K562 (cell line): Measurements from ENCODE around the gene PARS2.

Experiments
- POLR2AphosphoS5 ChIP-seq: IDR thresholded peaks from 2 replicates; pipeline ENCODE4 v1.6.1; 2011; ENCODE audit warnings: mild to moderate bottlenecking, low read depth, low read length, moderate library complexity; ENCODE audit not compliant: control insufficient read depth, insufficient read depth
- SMARCE1 ChIP-seq: fragments of 450-650 bp; IDR thresholded peaks from 2 replicates; pipeline ENCODE4 v1.7.1; 2016; ENCODE audit warnings: mild to moderate bottlenecking
- SNRNP70 ChIP-seq: fragments of 200-400 bp; formaldehyde crosslinking; optimal IDR thresholded peaks from 2 replicates; pipeline ENCODE3; 2017; ENCODE audit warnings: low read depth, low read length
- TF ChIP-seq, protein P1 (sequence below), 3 experiments: IDR thresholded peaks in 2 of 3; conservative IDR thresholded peaks in 1 of 3; 2 replicates each; pipeline ENCODE4 v1.5.1; 2011 to 2012; ENCODE audit warnings: low read length in 3 of 3, mild to moderate bottlenecking in 3 of 3, control low read depth in 2 of 3, improper control_type of control experiment in 1 of 3, inconsistent platforms in 1 of 3, low read depth in 1 of 3, mixed read lengths in 1 of 3, moderate library complexity in 1 of 3; ENCODE audit not compliant: insufficient read depth in 2 of 3

DNA sequence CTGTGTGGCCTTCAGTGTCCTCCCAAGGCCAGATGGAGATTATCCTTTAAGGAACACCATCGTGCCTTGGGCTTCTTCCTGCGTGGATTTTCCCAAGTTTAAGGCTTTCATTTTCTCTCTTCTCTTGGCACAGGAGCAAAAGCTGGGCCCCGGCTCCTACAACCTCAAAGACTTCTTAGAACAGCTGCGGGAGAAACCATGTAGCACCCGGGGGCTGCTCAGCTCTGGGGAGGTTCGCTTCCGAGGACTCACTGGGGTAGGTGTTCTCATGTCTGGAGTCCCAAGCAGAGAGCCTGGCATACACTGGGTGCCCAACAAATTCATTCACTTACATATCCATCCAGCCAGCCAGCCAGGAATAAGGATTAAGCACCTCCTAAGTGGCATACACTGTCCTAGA is 43.4 kb upstream of the PARS2 start:
- TF ChIP-seq, protein P1, sequence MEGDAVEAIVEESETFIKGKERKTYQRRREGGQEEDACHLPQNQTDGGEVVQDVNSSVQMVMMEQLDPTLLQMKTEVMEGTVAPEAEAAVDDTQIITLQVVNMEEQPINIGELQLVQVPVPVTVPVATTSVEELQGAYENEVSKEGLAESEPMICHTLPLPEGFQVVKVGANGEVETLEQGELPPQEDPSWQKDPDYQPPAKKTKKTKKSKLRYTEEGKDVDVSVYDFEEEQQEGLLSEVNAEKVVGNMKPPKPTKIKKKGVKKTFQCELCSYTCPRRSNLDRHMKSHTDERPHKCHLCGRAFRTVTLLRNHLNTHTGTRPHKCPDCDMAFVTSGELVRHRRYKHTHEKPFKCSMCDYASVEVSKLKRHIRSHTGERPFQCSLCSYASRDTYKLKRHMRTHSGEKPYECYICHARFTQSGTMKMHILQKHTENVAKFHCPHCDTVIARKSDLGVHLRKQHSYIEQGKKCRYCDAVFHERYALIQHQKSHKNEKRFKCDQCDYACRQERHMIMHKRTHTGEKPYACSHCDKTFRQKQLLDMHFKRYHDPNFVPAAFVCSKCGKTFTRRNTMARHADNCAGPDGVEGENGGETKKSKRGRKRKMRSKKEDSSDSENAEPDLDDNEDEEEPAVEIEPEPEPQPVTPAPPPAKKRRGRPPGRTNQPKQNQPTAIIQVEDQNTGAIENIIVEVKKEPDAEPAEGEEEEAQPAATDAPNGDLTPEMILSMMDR (IDR thresholded peaks at IDR 0.05 in 2 of 3, conservative IDR thresholded peaks at IDR 0.05 in 1 of 3; ENCODE audit: insufficient read depth in 2 of 3, low read depth in 1 of 3, low read length in 3 of 3), result no peak
- no peak for TF ChIP-seq SMARCE1
- no peak for TF ChIP-seq SNRNP70
- no peak for TF ChIP-seq POLR2AphosphoS5
